ENCODE results near the gene SLC24A4.

SLC24A4 gene

DNA sequence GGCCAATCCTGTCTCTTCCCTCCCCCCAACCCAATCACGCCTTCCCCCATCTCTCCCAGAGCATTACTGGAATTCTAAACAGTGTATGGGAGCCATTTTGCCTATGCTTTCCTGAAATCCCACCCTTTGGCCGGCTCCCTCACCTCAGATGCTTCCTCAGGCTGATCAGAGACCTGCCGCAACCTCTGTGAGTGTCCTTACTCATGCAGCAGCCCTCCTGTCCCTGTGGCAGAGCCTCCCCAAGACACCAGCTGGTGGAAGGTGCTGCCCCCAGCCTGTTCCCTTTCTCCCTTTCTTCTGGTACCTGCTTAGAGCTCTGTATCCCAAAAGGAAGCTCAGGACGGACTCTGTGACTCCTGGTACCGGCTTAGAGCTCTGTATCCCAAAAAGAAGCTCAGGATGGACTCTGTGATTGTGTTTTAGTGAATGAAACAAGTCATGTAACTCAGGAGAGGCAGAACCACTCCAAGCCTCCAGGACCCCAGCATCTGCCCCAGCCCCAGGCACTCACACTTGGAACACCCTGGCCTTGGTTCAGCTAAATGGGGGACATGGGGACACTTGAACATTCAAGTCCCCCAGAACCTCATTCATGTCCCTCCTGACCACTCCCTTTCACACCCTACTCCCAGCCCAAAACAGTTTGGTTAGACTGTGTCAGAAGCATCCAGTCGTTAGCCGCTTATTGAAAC is 161.3 kb downstream of the SLC24A4 start:
- DNase-seq = no peak

DNA sequence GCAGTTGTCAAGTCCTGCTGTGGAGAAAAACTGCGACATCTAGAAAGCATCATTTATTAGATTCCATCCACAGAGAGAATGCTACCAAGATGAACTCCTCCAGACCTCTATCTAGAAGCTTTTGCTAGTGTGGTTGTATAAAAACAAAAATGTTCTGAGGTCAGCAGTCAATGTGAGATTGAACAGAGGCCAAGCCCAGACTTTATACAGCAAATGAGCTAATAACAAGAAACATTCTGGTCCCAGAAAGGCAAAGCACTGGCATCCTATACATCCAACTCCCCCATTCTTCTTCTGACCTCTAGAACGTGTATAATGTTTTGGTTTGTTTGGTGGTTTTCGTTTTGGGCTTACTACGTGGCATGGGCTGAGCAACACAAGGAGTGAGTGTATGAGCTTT is 163.9 kb downstream of the SLC24A4 start:
- no peak for DNase-seq

DNA sequence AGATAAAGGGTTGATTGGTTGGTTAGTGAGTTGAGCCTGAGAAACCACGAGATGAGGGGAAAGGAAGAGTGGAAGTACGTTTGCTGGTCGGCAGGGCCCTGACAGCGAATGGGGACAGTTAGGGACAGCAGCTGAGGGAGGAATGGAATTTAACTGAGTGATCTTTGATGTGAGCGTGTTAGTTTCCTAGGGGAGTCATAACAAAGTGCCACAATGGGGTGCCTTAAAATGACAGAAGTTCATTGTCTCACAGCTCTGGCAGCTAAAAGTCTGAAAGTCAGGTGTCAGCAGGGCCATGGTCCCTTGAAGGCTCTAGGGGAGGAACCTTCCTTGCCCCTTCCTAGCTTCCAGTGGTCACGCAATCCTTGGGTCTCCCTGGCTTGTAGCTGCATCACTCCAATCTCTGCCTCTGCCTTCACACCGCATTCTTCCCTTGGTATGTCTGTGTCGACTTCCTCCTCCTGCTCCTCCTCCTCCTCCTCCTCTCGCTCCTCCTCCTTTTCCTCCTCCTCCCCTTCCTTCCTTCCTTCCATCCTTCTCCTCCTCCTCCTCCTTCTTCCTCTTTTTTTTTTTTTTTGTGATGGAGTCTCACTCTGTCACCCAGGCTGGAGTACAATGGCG is 164.7 kb downstream of the SLC24A4 start:
- no peak for DNase-seq

DNA sequence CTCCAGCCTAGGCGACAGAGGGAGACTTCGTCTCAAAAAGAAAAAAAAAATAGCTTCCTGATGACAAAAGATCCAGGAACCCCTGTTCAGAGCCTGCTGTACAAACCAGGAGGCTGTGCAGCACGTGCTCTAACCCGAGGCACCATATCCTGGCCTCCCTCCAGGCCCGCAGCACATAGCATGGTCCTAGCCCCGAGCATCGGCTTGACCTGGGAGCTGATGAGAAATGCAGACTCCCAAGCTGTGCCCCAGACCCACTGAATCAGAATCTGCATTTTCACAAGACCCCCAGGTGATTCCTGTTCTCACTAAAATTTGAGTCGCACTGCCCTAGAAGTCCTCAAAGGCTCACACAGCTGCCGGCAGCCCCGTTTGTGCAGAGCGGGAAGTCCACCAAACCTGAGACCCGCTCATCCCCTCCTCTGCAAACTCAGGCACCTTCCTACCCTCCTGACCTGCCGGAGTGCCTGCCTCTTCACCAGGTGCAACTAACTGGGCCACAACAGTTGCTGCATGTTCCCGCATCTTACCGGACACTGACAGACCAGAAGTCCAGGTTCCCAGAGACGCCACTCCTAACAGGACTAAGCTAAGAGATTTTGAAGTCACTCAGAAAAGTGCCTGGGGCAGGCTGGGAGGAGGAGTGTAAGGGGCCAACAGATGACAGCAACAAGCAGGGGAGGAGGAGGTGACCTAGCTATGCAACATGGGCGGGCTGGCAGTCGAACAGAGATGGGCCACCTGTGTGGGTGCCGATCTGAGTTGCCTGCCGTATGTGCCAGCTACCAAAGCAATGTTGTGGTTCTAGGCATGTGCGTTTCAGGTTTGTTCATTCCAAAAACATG is 166.7 kb downstream of the SLC24A4 start:
- no peak for DNase-seq

DNA sequence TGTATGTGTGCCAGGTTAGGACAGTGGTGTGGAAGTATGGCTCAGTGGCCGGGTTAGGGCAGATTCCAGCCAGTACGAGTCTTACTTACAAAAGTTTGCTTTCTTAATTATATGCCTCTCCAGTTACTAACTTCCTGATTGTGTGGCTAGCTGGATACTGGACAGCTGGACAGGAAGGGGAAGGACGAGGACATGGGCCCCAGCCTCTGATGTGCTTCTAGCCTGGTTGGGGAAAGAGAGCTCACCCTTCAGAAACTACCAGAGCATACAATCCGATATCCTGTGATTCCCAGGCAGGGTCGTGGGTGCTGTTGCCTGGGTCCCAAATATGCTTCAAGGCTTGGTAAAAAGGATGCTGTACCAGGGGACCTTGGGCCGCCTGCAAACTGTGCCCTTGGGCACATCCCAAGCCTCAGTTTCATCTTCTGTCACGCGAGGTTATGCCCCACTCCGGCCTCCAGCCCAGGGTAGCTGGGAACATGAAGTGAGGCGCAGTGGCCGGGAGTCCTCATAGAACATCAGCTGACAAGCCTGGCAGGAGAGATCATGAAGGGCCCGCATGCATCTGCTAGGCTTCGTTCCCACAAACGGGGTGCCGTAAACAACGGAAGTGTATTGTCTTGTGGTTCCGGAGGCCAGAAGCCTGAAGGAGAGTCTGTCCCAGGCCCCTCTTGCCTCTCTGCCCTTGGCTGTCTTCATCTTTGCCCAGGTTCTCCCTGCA is 167.4 kb downstream of the SLC24A4 start:
- DNase-seq = no peak

DNA sequence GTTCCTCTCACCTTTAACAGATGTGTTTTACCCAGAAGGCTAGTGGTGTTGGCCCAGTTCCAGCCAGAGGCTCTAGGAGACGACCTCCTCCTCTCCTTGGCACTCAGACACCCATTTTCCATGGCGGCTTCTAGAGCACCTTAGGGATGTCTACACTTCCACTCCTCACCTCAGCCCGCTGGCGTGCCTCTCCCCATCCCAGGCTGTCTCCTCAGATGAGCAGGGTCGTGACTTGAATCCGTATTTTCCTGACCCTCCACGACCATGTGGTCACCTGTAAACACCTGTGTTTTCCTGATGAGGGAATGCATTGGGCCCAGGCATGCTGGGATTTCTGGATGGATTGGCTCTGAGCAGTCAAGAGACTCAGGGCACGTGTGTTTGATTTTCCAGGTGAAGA is 168.8 kb downstream of the SLC24A4 start:
- no peak for DNase-seq

DNA sequence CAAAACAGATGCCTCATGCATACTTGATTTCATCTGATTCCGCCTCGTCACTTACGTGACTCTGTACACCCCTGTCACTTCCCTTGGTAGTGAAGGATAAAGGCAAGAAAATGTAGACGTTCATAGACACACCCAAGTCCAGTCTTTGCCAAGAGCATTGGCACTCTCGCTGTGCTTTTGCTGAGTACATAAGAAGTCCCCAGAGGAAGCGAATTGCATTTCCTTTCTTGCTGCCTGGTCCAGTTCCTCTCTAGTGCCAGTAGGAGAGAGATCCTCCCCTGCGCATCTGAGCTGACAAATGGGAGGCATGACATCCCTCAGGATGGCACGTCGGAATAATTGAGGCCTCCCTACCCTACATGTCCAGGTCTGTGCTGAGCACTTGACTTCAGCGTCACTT is 169.3 kb downstream of the SLC24A4 start:
- DNase-seq = no peak

DNA sequence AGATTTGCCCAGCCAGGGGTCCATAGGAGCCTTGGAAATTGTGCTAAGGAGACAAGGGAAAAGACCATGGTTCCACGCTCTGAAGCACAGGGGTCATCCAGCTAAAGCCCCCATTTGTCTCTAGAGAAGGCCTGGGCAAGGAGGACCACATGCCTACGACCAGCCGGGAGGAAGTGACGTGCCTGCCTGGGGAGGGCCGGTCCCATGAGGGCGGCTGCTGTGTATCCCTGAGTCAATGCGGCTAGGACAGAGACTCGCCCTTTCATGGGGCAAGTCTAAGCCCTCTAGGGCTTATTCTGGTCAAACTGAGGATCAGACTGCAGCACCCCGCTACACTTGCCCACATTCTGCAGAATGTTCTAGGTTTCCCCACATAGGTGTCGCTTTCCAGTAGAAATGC is 170.1 kb downstream of the SLC24A4 start:
- DNase-seq = no peak

DNA sequence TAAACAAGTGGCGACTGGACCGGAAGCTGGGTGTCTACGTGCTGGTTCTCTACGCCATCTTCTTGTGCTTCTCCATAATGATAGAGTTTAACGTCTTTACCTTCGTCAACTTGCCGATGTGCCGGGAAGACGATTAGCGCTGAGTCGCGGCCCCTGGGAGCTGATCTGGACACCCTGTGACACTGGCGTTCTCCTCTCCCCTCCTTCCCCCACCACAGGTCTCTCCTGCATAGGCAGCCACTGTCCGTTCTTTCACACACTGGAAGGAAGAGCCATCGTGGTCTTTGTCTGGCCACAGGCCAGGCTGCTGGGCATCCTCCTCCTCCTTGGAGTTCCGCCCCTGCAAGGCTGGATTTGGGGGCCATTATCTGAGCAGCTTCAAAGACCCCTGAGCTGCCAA is 170.5 kb downstream of the SLC24A4 start:
- DNase-seq = no peak

DNA sequence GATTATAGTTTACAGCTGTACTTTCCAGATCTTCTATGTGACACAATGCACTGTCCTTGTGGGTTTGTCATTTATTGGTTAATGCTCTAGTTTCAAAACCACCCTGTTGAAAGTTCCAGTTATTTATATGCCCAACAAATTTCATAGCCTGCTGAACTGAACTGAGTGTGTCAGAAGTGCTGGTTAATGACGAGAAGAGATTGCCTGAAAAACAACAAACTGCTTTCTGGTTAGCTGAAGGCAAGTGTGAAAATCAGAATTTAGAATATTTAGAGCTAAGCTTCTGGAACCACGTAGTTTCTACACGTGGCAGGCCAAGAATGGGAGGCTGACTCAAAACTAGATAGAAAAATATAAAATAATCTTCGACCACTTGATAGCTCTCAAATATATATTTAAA is 171.5 kb downstream of the SLC24A4 start:
- DNase-seq = no peak

DNA sequence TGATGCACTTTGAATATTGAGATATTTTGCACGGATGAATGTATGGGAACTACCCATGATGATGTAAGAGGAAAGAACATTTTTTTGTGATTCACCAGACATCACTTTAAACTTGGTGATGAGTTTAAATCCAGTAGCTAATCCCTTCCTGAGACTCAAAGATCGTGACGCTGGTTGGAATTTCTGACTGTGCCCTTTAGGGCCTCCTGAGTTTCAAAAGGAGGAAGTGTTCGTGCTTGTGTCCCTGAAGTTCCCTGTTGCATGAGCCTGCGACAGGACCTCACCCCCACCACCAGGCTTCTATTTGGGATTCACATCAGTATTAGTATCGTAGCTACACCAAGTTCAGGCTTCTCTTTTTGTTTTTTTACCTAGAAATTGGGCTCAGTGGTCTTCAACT is 172.1 kb downstream of the SLC24A4 start:
- no peak for DNase-seq

DNA sequence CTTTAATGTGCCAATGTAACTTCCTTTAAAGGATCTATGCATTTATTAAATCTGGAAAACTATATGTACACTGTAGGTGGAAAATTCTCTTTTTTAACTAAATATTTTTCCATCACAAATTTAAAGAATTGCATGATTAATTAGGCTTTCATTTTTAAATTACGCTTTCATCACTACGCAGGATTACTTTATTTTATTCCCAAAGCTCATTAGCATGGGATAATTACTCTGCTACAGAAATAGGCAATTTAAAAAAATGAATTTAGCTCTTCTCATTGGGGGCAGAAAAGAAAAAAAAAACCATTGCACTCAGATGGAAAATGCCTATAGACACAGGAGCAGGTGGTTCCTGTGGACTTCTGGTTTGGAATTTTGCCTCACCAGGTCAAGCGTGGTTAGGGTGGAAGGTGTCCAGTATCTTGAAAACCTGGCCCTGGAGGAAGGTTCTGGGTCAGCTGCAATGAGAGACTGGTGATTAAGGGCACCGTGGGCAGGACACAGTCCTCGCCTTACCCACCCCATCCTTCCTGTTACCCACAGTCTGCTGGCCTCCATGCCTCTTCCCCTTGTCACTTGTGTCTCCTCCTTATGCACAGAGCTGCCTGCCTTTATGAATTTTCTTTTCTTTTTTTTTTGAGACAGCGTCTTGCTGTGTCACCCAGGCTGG is 173.4 kb downstream of the SLC24A4 start:
- DNase-seq = no peak

DNA sequence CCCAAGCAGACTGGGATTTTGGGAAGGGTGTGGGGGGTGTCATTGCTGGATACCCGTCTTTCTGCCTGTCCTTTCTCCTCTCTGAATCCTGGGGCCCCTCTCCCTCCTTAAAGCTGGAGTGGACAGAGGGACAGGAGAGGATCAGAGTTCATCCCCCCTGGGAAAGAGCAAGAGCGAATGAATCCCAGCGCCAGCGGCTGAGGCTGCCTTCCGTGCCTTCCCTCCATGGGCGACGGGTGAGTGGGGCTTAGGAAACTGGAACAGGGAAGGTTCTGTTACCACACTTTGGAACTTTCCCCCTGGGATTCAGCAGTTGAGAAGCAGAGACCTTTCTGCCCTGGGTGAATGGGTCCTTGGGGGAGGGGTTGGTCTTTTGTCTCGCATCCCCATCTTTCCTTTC is 174.4 kb downstream of the SLC24A4 start:
- DNase-seq = no peak

DNA sequence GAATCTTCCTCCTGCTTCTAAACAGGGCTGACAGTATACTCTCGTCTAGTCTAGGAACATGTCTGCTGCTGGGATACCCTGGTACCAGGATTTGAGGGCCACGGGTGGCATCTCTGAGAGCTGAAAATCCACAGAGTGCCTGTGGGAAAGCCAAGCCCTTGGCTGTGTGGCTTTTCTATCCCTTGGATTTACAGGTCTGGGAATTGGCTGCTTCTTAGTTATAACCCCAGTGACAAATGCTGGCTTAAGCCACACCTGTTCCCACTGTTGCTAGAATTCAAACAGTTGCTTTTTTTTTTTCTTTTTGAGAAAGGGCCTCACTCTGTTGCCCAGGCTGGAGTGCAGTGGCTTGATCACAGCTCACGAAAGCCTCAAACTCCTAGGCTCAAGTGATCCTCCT is 176.3 kb downstream of the SLC24A4 start:
- no peak for DNase-seq

DNA sequence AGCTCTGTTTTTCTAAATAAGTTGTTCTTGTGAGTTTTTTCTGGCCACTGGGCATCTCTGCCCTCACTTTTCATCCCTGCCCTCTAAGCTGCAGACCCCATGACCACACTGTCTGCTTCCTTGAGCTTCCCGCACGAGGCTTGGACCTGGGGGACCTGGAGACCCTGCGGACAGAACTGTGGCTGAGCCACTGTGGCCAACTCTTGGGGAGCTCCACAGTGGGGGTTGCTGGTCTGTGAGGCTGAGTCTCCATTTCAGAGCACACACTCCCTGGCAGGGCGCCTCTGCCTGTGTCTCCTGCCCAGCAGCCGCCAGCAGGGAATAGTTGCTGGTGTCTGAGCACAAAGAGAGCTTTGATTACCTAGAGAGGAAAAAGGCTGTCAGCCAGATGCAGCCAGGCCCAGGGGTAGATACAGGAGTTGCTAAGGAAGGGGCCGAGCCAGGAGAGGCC is 177.6 kb downstream of the SLC24A4 start:
- no peak for DNase-seq

DNA sequence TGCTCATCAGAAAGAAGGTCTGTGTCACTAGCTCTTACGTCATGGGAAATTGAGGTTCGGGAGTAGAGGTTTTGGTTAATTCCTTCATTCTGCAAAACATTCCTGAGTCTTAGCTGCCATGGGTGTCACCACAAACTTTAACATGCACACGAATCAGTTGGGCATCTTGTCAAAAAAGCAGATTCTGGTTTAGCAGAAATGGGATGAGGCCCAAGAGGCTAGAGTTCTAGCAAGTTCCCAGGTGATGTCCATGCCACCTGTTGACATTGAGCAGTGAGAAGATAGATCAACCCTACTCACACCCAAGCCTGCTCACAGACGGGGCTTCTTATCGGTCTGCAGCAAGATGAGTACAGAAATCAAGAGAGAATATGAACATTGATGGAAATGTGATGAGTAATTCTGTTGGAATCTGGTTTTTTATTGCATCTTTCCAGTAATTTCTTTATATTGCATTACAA is 179.0 kb downstream of the SLC24A4 start:
- no peak for DNase-seq

DNA sequence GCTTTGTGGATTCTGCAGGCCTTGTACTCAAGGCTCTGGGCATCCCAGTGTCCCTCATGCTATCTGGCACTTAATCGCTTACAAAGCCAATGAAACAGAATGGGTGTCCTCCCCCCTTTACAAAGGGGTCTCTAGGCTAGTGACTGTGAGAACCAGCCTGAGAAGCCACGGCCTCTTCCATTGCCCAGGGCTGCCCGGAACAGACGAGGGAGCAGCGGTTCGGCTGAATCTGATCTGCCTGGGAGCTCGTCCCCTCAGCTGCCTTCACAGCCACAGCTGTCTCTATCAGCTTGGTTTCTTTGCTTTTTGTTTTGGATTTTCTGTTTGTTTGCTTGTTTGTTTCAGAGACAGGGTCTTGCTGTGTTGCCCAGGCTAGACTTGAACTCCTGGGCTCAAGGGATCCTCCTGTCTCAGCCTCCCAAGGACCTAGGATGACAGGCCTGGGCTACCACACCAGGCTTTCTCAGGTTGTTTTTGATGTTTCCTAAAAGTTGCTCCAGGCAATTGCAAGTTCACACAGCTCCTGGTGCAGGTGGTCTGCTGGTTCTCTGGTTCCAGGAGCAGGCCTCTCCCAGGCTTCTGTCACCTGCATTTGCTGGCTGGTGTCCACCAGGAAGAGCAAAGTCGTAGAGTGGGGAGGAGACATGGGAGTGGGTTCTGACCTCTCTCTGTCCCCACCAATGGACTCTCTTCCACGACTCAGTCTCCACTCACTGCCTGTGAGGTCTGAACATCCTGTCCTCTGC is 179.7 kb downstream of the SLC24A4 start:
- DNase-seq = no peak

DNA sequence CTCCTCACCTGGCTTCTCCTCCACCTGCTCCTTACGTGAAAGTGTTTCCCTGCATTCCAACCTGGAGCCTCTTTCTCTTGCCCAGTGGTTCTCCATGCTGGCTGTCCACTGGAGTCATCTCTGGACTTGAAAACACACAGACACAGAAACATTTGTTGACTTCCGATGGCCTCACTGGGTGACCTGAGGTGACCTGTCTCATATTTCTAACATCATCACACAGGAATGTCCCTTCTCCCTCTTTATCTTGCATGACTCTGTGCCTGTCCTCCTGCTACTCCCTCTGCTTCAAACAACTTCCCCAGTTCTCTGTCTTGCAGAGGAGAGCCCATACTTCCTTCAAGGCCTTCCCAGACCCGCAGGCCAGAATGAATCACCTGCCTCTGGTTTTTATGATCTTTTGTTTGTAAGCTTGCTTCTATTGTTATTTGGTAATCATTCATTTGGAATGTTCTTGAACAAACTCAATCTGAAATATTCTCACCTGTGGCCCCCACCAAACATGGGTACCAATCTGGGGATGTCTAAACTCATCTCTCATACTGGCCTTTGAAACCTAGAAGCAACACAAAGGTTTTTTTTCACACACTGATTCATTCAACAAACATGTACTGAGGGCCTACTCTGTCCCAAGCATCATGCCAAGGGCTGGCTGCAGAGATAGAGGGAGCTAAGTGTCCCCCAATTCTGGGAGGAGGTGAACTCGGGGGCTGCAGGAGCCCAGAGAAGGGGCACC is 181.0 kb downstream of the SLC24A4 start:
- DNase-seq = no peak

DNA sequence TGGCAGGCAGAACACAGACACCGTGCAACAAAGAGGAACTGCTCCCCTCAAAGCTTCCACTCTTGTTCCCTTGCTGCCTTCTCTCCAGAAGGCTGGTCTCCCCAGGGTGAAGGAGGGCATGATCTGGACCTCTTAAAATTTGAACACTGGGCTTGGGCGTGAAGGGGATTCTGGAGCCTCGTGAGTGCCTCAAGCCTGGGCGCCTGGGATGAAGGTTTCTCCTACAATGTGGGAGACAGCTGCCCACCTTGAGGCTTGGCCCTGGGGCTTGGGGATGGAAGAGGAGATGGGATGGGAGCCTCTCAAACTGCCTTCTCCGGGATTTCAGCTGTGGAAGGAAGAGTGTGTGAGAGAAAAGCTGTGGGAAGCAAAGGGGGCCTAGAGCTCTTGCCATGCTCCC is 182.9 kb downstream of the SLC24A4 start:
- no peak for DNase-seq

DNA sequence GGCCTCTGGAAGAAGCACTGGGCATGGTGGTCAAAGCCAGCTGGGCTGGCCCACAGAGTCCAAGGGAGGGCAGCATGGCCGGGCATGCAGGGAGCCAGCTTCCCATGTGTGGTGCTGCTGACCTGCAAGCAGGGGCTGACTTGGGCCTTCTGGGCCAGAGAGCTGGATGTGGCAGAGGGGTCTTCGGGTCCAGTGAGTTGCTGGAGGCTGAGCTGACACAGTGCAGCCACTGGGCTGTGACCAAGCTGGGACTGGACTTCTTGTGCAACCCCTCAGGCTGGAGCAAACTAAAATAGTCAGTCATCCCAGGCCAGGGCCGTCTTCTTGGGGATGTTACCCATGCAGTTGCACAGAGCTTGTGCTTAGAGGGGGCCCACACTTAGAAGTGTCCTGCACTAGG is 183.3 kb downstream of the SLC24A4 start:
- DNase-seq = no peak

DNA sequence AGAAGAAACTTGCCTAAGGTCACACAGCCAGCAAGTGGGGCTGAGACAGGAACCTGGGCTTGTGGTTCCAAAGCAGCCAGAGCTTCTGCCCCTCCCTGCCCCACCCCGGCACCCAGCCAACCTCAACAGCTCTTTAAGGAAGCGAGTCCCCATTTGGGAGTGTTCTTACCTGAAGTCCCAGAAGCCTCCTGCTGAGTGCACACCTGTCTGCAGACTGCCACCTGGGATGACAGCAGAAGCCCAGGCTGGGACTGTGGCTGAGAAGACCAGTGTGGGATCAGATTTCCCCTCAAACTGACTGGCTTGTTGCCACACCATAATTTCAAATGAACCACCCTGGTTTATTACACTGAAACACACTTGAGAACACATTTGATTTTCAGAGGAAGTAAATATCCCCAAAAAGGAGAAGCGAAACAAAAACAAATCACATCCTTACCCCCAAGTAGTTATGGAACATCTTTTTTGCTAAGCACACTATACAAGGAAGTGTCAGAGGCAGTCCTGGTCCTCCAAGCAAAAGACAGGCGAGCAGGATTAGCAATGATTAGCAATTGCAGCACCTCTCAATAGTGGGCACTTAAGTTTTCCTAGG is 184.3 kb downstream of the SLC24A4 start:
- peak; percentile 95 for DNase-seq

All from DMS153 (cell line).